Islet of Langerhans (tissue), 1 donor: ENCODE data around the gene CPS1.

ENCODE experiments used
- FAIRE-seq: peaks from one replicate; lab custom pipeline; 2011; peaks lifted over from hg19 to GRCh38; lab: Jason Lieb, UNC

CPS1 gene

DNA sequence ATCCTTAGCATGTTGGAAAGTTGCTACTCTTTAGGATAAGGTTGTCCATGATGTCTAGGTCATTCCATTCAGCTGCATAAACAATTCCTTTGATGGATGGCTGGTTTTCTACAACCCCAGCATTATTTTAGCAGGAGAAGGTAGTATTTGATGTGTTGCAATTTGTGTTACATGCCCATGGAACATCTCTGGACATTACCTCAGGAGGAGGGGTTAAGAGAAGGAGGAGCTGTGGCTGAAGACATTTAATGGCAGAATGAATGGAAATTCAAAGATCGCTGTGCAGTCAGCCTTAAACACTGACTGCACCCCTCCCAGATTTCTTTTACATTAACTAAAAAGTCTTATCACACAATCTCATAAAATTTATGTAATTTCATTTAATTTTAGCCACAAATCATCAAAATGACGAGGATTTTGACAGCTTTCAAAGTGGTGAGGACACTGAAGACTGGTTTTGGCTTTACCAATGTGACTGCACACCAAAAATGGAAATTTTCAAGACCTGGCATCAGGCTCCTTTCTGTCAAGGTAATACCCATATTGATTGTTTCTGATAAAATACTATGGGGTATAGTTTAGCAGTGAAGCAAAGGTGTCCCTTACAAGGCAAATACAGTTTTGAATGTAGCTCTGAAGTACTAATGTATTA lies at the start of gene CPS1:
Gene CPS1 (plus strand): TSS at position 271 of the 652 bp plus-strand sequence. CDS start 135 bp downstream, at position 406.
- FAIRE-seq = no peak

DNA sequence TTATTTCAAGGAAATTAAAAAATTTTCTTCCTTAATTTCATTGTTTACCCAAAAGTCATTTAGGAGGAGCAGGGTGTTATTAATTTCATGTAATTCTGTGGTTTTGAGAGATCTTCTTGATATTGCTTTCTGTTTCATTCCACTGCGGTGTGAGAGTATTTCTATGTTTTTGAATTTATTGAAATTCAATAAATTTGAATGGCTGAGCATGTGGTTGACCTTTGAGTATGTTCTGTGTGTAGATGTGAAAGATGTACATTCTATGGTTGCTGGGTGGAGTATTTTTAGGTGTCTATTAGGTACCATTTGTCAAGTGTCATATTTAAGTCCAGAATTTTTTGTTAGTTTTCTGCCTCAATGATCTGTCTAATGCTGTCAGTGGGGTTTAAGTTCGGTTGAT lies 40.5 kb upstream of the CPS1 start:
- no peak for FAIRE-seq

- no peak for FAIRE-seq
These were observed 39.1 kb upstream of the CPS1 start for GRCh38 chr2:210517264-210517663.

DNA sequence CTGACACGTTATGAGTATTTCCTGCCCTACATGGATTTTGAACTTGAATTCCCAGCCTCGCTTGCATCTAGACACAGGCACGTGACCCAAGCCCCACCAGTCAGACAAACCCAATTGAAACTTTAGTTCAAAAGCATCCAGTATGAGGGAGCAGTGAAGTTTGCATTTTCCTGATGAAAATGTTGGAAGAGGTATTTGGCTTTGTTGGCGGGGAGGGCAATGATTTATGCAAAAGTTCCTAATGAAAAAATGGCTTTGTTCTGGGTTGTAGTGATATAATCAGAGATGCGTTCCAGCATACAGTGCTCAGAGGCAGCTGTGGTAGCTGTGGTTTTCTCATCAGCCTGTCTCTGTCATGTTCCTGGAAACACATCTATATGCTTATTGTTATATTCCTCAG lies 36.8 kb upstream of the CPS1 start:
- FAIRE-seq = no peak

GRCh38 chr2:210522399-210522798 lies 34.0 kb upstream of the CPS1 start:
- no peak for FAIRE-seq

DNA sequence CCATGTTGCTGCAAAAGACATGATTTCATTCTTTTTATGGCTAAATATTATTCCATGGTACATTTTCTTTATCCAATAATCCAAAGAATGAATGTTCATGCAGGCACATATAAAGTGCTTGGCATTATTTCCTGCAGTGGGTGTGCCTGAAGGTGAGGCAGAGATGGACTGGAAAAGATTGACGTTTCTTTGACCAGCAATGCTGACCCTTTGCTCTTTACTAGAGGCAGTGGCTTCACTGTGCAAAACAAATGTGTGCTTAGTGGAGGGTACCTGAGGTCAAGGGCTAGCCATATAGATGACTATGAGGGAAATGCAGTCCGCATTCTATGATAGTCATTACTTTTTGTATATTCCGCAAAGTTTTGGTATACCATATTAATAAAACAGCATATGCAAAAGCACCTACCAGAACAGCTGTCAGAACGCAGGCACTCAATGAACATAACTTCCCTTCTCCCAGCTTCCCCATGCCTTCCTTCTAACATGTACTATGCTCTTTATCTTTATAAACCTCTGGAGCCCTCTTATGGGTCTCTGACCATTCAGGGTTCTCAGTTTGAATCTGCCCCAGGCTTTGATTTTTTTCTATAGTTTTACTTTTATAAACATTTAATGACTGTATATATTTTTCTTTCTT lies 32.6 kb upstream of the CPS1 start:
- no peak for FAIRE-seq

DNA sequence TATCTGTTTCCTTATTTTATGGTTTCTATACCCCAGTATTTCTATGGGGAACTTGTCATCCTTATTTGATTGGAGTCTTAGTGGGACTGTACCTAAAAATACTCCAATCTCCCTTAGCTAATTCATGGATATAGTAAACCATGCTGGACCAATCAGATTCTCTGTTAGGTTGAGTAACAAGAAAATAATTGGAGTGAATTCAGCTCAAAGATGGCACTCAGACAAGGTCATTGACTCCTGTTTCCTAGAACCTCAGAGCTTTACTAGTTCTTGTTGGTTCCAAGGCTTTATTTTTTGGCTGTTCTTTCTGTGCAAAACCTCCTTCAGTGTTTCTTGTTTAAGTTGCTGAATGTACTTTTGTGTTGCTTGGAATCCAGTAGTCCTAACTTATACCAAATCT lies 31.9 kb upstream of the CPS1 start:
- no peak for FAIRE-seq

DNA sequence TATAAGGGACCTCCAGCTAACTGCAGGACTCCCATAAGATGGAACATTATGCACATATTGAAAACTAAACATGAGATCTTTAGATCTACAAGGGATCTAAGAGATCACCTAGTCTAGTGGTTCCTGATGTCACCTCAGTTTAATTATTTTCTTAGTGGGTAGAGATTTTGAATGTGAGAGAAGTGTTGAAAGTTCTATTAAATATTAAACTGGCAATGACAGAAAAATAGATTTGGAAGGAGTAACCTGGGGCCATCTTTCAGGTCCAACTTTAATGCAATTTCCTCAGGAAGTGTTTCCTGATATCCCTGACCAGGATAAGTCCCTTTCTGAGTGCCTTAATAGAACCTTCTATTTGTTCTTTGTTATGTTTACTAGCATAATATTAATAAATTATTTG lies 29.1 kb upstream of the CPS1 start:
- FAIRE-seq = no peak

DNA sequence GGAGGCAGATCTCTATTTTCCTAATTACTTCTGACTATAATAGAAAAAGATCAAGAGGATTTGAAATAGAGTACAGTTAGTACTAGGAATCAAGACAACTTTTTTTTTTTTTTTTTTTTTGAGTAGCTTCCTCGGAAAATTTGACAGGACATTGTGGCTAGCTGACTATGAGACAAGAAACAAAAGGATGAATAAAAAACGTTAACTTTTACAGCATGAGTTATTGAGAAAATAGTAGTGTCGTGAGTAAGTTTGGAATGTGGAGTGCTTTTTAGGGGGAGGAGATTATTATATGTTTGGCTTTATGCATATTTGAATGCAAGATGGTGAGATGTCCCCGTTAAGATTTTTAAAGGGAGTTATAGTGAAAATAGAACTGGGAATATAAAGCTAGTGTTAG lies 27.7 kb upstream of the CPS1 start:
- FAIRE-seq = no peak

DNA sequence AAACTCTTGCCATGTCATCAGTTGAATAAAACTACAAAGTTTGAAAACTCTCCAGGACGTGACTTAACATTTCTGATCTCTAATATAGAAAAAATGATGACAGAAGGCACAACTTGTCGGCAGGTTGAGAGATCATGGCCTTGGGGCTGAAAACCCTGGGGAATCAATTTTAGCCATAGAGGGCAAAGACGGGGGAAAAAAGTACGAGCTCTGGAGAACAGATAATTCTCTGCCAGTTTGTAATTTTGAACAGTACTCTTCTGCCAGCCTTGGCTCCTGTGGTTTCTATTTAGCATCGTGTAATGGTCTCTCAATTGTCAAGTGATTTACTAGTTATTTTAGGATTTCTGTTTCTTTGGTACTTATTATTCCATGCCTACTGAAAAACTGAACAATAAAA lies 25.3 kb upstream of the CPS1 start:
- FAIRE-seq = no peak

GRCh38 chr2:210531482-210531881 lies 24.9 kb upstream of the CPS1 start:
- no peak for FAIRE-seq

DNA sequence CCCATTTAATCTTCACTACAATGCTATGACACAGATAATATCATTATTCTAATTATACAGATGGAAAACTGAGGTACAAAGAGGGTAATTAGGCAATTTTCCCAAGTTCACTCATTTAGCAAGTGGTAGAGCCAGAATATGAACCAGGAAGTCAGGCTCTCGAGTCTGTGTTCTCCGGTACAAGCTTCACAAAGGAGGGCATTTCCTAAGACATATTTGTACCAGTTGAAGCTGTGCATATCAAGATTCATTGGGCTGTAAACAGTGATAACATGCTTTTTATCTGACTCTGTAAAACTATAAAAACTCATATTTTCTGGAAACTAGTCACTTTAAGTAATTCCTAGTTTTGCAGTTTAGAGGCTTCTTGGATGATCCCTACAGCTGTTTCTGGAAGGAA lies 23.0 kb upstream of the CPS1 start:
- no peak for FAIRE-seq

DNA sequence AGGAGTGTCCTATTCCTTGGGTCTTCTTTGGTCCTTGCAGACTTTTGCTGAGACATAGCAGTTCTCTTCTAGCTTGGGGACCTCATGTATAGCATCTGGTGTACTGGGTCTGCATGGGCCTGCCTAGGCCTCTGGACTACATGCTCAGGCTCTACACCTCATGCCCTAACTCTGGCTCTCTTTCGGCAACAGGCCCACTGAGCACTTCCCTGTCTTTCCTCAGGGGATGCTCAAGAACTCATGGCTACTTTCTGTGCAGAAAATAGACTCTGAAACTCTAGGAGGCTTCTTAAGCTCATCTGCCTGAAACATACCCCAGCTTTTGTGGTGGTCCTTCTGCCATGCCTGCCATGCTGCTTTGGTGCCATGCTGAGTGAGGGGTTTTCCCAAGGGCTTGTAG lies 21.5 kb upstream of the CPS1 start:
- no peak for FAIRE-seq

GRCh38 chr2:210536973-210537650 lies 19.3 kb upstream of the CPS1 start:
- no peak for FAIRE-seq

- no peak for FAIRE-seq
These were observed 17.4 kb upstream of the CPS1 start for GRCh38 chr2:210539035-210539434.

DNA sequence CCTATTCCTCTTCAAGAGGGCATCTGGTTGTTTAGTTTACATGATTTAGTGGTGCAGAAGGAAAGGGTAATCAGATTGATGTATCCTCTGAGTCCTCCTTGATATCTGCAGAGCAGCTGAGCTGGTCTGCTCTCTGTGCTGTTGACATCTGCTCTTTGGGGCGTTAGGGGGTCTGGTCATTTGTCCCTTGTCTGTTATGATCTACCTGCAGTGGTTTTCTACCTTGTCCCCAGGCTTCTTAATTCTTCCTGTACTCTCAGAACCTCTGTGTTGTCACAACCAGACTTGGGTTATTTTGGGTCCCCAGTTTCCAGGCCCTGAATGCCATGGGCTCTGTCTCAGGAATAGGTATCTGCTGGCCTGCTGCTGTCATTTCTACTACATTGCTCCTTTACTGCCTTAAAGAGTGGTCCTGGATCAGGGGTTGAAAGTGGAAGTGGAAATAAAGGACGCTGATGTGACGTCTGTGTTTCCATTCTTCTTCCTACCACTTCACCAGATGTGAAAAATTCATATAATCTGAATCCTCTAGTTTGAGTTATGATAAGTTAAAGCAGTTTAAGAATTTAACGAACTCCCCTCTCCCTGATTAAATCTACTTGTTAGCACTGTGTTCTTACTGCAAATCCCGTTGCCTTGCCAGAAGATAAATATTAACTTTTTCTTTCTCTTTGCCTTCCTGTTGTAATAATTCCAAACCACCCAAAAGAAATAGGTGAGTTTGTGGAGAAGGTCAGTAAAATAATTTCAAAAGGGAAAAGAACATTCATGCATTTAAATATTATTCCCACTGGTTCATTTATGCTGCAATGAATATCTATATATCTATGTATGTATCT lies 16.6 kb upstream of the CPS1 start:
- no peak for FAIRE-seq

GRCh38 chr2:210540471-210540870 lies 15.9 kb upstream of the CPS1 start:
- no peak for FAIRE-seq

GRCh38 chr2:210540900-210541289 lies 15.5 kb upstream of the CPS1 start:
- FAIRE-seq = no peak

- FAIRE-seq = no peak
These were observed 15.0 kb upstream of the CPS1 start for GRCh38 chr2:210541290-210541902.

DNA sequence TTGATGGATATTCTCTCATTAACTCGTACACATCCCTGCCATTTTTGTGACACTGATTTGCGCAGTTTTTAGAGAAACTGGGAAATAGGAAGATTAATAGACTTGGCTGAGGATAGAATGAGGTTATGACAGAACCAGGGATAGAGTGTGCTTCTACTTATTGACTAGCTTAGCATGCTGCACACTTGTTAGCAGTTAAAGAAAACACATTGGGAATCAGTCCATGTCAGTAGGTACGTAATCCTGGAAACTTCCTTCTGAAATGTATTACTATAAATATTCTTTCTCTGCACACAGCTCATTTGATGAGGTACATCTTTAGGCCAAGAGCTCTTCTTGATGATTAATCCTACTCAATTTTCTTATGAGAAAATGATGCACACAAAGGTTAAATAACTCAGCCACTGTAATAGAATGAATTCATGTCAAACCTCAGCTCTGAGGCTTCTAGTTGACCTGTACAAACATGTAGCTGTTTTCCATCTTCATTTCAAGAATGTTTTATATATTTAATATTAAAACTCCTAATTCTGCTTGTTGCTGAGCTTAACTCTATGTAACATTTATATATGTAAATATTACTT lies 12.3 kb upstream of the CPS1 start:
- FAIRE-seq = no peak

- FAIRE-seq = no peak
These were observed 11.6 kb upstream of the CPS1 start for GRCh38 chr2:210544831-210545230.
